ENCODE results near the gene KRTAP17-1.
"Not testable (repeated sequence)": the region's sequence is repeated elsewhere in the genome, so short reads cannot be mapped to it uniquely, and the experiment has no call there.

Gene KRTAP17-1

GRCh38 chr17:41271323-41271722 is 44.2 kb downstream of the KRTAP17-1 start:
- not testable (repeated sequence) for H3K36me3 ChIP-seq (ENCODE audit: control insufficient read depth, insufficient read depth, low read length); H3K27ac ChIP-seq (ENCODE audit: low read depth, low read length, severe bottlenecking); H3K4me3 ChIP-seq (ENCODE audit: extremely low read depth, insufficient read depth, low read length, poor library complexity, severe bottlenecking); H3K9me3 ChIP-seq (ENCODE audit: control insufficient read depth, low read length); H3K4me1 ChIP-seq (ENCODE audit: control insufficient read depth, insufficient read depth, low read length, poor library complexity, severe bottlenecking)
- 50% methylated on average over 1 of the region's 1 CpG; no CpG with 5 or more reads in 1 of the 2 experiments for WGBS, 2 experiments (ENCODE audit: insufficient coverage in 2 of 2)

- no peak overlapping the region for H3K27ac ChIP-seq (ENCODE audit: low read depth, low read length, severe bottlenecking)
- no CpG with 5 or more reads among the region's 3 CpGs for whole genome bisulfite sequencing, 2 experiments (ENCODE audit: insufficient coverage in 2 of 2)
- H3K36me3 ChIP-seq (ENCODE audit: control insufficient read depth, insufficient read depth, low read length), result no peaks in the 10 kb centered on the region
- H3K4me3 ChIP-seq (ENCODE audit: extremely low read depth, insufficient read depth, low read length, poor library complexity, severe bottlenecking), result no peak overlapping the region
- H3K4me1 ChIP-seq (ENCODE audit: control insufficient read depth, insufficient read depth, low read length, poor library complexity, severe bottlenecking), result no peaks in the 10 kb centered on the region
- no peaks in the 10 kb centered on the region for H3K9me3 ChIP-seq (ENCODE audit: control insufficient read depth, low read length)
These were observed 47.8 kb downstream of the KRTAP17-1 start for GRCh38 chr17:41267711-41268110.

DNA sequence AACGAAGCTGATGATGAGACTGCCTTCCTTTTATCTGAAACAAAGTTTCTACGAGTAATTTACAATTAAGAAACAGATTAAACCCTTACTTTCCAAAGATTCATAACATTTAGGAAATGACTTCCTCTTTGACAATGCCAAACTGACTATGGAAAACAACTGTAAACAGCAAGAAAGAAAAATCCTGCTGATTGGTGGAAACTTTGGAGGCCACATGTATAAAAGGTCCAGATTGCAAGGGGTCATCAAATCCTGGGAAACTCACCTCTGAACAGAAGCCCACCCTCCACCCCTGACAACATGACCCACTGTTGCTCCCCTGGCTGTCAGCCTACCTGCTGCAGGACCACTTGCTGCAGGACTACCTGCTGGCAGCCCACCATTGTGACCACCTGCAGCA is 50.4 kb downstream of the KRTAP17-1 start, which contains the start of gene KRTAP9-6:
Gene KRTAP9-6 (plus strand): TSS at position 301 of the 400 bp plus-strand sequence. CDS start 0 bp downstream, at position 301.
- no peak within 1 kb of the TSS for H3K27ac ChIP-seq (ENCODE audit: low read depth, low read length, severe bottlenecking)
- WGBS, 2 experiments (ENCODE audit: insufficient coverage in 2 of 2), result 70 to 83% methylated on average over 1 to 2 of the region's 2 CpGs
- no peaks in the 10 kb centered on the region for H3K4me1 ChIP-seq (ENCODE audit: control insufficient read depth, insufficient read depth, low read length, poor library complexity, severe bottlenecking)
- no peak within 1 kb of the TSS for H3K4me3 ChIP-seq (ENCODE audit: extremely low read depth, insufficient read depth, low read length, poor library complexity, severe bottlenecking)
- no peaks in the 10 kb centered on the region for H3K36me3 ChIP-seq (ENCODE audit: control insufficient read depth, insufficient read depth, low read length)
- H3K9me3 ChIP-seq (ENCODE audit: control insufficient read depth, low read length), result no peaks in the 10 kb centered on the region
